ENCODE results near the gene SYT14. TPM values are rescaled to one million over a fixed set of nuclear protein-coding genes. Genes with fewer than 3 reads are reported as not detected.
A peak's percentile ranks its signal among the peaks of the same experiment; 100 is the strongest.

The SYT14 gene
- total RNA-seq, 2 donors from 2014 or later: 6.2 to 7.1 TPM

DNA sequence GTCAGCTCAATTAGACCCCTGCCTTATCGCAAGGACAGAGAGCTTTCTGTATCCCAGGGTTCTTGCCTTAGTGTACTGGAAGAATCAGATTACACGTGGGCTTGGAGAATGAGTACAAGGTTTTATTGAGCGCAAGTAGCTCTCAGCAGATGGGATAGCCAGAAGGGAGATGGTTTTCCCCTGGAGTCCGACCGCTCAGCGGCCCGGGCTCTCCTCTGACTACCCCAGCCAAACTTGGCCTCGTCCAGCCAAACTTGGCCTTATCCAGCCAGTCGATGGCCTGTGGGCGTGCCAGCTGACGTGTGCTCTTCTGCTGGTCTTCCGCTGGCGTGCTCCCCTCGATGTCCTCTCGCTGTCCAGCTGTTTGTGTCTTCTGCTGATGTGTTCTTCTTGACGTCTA is 136.9 kb downstream of the SYT14 start:
- Histone ChIP-seq H3K4me3 (ENCODE audit: low read length) (no peak overlapping the region), H3K4me1 (ENCODE audit: control insufficient read depth, insufficient read depth, low read length) (no peaks in the 10 kb centered on the region), H3K27ac (ENCODE audit: low read depth, low read length) (no peak overlapping the region), H3K36me3 (ENCODE audit: control insufficient read depth, insufficient read depth, low read length) (peaks cover 3% of the 10 kb centered on the region), H3K9ac (ENCODE audit: extremely low read depth, low read length, poor library complexity, severe bottlenecking) (no peak overlapping the region), H3K27me3 (ENCODE audit: control insufficient read depth, insufficient read depth, low read length, poor library complexity, severe bottlenecking) (no peaks in the 10 kb centered on the region), H3K9me3 (ENCODE audit: control insufficient read depth, low read length) (peaks cover 14% of the 10 kb centered on the region)
- 91 to 93% methylated on average over 12 to 16 of the region's 16 CpGs for WGBS, 2 experiments (ENCODE audit: insufficient coverage in 1 of 2, insufficient read length in 1 of 2)
- Mint-ChIP-seq H3K9me3 (peaks cover 11% of the 10 kb centered on the region), H3K4me1 (no peaks in the 10 kb centered on the region), H3K27ac (no peak overlapping the region), H3K4me3 (no peak overlapping the region), H3K27me3 (ENCODE audit: insufficient read depth) (no peaks in the 10 kb centered on the region), H3K36me3 (ENCODE audit: low read depth) (peaks cover 6% of the 10 kb centered on the region)
- no peak for DNase-seq
- no peak for TF ChIP-seq CTCF (conservative IDR thresholded peaks at IDR 0.05)

- Mint-ChIP-seq H3K4me3 (no peak overlapping the region), H3K27me3 (ENCODE audit: insufficient read depth) (no peaks in the 10 kb centered on the region), H3K36me3 (ENCODE audit: low read depth) (peaks cover 6% of the 10 kb centered on the region), H3K27ac (no peak overlapping the region), H3K9me3 (peaks cover 11% of the 10 kb centered on the region), H3K4me1 (no peaks in the 10 kb centered on the region)
- Histone ChIP-seq H3K36me3 (ENCODE audit: control insufficient read depth, insufficient read depth, low read length) (peaks cover 3% of the 10 kb centered on the region), H3K4me1 (ENCODE audit: control insufficient read depth, insufficient read depth, low read length) (no peaks in the 10 kb centered on the region), H3K9ac (ENCODE audit: extremely low read depth, low read length, poor library complexity, severe bottlenecking) (no peak overlapping the region), H3K27ac (ENCODE audit: low read depth, low read length) (no peak overlapping the region), H3K4me3 (ENCODE audit: low read length) (peak overlapping the region; percentile 36), H3K27me3 (ENCODE audit: control insufficient read depth, insufficient read depth, low read length, poor library complexity, severe bottlenecking) (no peaks in the 10 kb centered on the region), H3K9me3 (ENCODE audit: control insufficient read depth, low read length) (peaks cover 14% of the 10 kb centered on the region)
- no peak for DNase-seq
- WGBS, 2 experiments (ENCODE audit: insufficient coverage in 1 of 2, insufficient read length in 1 of 2): 81% methylated on average over 3 of the region's 3 CpGs; no CpG with 5 or more reads in 1 of the 2 experiments
- no peak for TF ChIP-seq CTCF (conservative IDR thresholded peaks at IDR 0.05)
Observed at GRCh38 chr1:210076620-210077019, 138.6 kb downstream of the SYT14 start.

GRCh38 chr1:210081494-210081893 is 143.5 kb downstream of the SYT14 start:
- H3K36me3 Mint-ChIP-seq (ENCODE audit: low read depth): peaks cover 3% of the 10 kb centered on the region
- Histone ChIP-seq H3K9me3 (ENCODE audit: control insufficient read depth, low read length) (peaks cover 12% of the 10 kb centered on the region), H3K36me3 (ENCODE audit: control insufficient read depth, insufficient read depth, low read length) (peaks cover 3% of the 10 kb centered on the region), H3K4me1 (ENCODE audit: control insufficient read depth, insufficient read depth, low read length) (peaks cover 6% of the 10 kb centered on the region), H3K27ac (ENCODE audit: low read depth, low read length) (no peak overlapping the region), H3K9ac (ENCODE audit: extremely low read depth, low read length, poor library complexity, severe bottlenecking) (no peak overlapping the region), H3K27me3 (ENCODE audit: control insufficient read depth, insufficient read depth, low read length, poor library complexity, severe bottlenecking) (no peaks in the 10 kb centered on the region), H3K4me3 (ENCODE audit: low read length) (no peak overlapping the region)
- H3K4me1 Mint-ChIP-seq: peaks cover 5% of the 10 kb centered on the region
- no peak overlapping the region for H3K4me3 Mint-ChIP-seq
- DNase-seq: no peak
- peaks cover 9% of the 10 kb centered on the region for H3K9me3 Mint-ChIP-seq
- no peak overlapping the region for H3K27ac Mint-ChIP-seq
- TF ChIP-seq CTCF (conservative IDR thresholded peaks at IDR 0.05): no peak
- H3K27me3 Mint-ChIP-seq (ENCODE audit: insufficient read depth): no peaks in the 10 kb centered on the region
